WTC11 (cell line): ENCODE measurements around the gene PI4K2A. TPM values are rescaled to one million over a fixed set of nuclear protein-coding genes. Genes with fewer than 3 reads are reported as not detected.
A peak's percentile ranks its signal among the peaks of the same experiment; 100 is the strongest.

Source experiments
- ATAC-seq: fragments of 200-7000 bp; cut with Tn5 transposase; 2 replicates; pipeline ENCODE4 v1.10.0; 2021; ENCODE audit warnings: mild to moderate bottlenecking, moderate library complexity
- CTCF ChIA-PET: fragments of 300-600 bp; sonication (Branson Sonifier 250); formaldehyde crosslinking; loops from one replicate; lab custom pipeline; 2021; ENCODE audit warnings: antibody characterized with exemption; lab: Charles Lee
- POLR2A ChIA-PET: fragments of 350-600 bp; sonication (Branson Sonifier 250); formaldehyde crosslinking; loops from one replicate; lab custom pipeline; 2021; ENCODE audit warnings: antibody characterized with exemption; lab: Charles Lee
- DNase-seq: peaks from one replicate; pipeline ENCODE4 v3.0.0; 2021; ENCODE audit warnings: low spot score
- H3K27ac Mint-ChIP-seq: 2 replicates; pipeline ENCODE4 v1.8.0; 2021; ENCODE audit warnings: mixed read lengths
- H3K27me3 Mint-ChIP-seq: 2 replicates; pipeline ENCODE4 v1.8.0; 2021; ENCODE audit warnings: low read depth, mild to moderate bottlenecking, moderate library complexity, mixed read lengths
- H3K36me3 Mint-ChIP-seq: 2 replicates; pipeline ENCODE4 v1.8.0; 2021; ENCODE audit warnings: mixed read lengths
- H3K4me1 Mint-ChIP-seq: 2 replicates; pipeline ENCODE4 v1.8.0; 2022; ENCODE audit warnings: mixed read lengths
- H3K4me3 Mint-ChIP-seq: 2 replicates; pipeline ENCODE4 v1.8.0; 2021; ENCODE audit warnings: mild to moderate bottlenecking, moderate library complexity, mixed read lengths
- H3K9me3 Mint-ChIP-seq: 2 replicates; pipeline ENCODE4 v1.8.0; 2021; ENCODE audit warnings: mixed read lengths
- E2F5 ChIP-seq: sonication (generic); formaldehyde crosslinking; IDR thresholded peaks from 2 replicates; pipeline ENCODE4 v1.8.1; 2022; ENCODE audit warnings: mild to moderate bottlenecking, moderate library complexity, missing genetic modification reagents
- ELF4 ChIP-seq: sonication (generic); formaldehyde crosslinking; IDR thresholded peaks from 2 replicates; pipeline ENCODE4 v1.8.1; 2022; ENCODE audit warnings: low read depth, mild to moderate bottlenecking, moderate library complexity, missing genetic modification reagents
- FOXK1 ChIP-seq: sonication (generic); formaldehyde crosslinking; IDR thresholded peaks from 2 replicates; pipeline ENCODE4 v1.8.0; 2022; ENCODE audit warnings: mild to moderate bottlenecking, moderate library complexity, missing genetic modification reagents
- FOXP1 ChIP-seq: sonication (generic); formaldehyde crosslinking; IDR thresholded peaks from 2 replicates; pipeline ENCODE4 v1.8.0; 2022; ENCODE audit warnings: missing genetic modification reagents, mild to moderate bottlenecking, moderate library complexity, borderline replicate concordance
- GRHL2 ChIP-seq: fragments of 250-450 bp; sonication (Bioruptor Pico); IDR thresholded peaks from 2 replicates; pipeline ENCODE4 v1.8.0; 2022; ENCODE audit warnings: mild to moderate bottlenecking, moderate library complexity; ENCODE audit not compliant: insufficient replicate concordance, severe bottlenecking
- HMGXB4 ChIP-seq: sonication (generic); formaldehyde crosslinking; IDR thresholded peaks from 2 replicates; pipeline ENCODE4 v1.8.1; 2023; ENCODE audit warnings: mild to moderate bottlenecking, moderate library complexity, missing genetic modification reagents
- KAT7 ChIP-seq: sonication (generic); formaldehyde crosslinking; IDR thresholded peaks from 2 replicates; pipeline ENCODE4 v1.8.1; 2023; ENCODE audit warnings: missing genetic modification reagents, mild to moderate bottlenecking, borderline replicate concordance
- MXD4 ChIP-seq: fragments of 250-450 bp; sonication (Bioruptor Pico); IDR thresholded peaks from 2 replicates; pipeline ENCODE4 v1.8.0; 2021; ENCODE audit warnings: mild to moderate bottlenecking, moderate library complexity, borderline replicate concordance
- NR1H2 ChIP-seq: sonication (generic); formaldehyde crosslinking; IDR thresholded peaks from 2 replicates; pipeline ENCODE4 v1.9.0; 2021; ENCODE audit warnings: mild to moderate bottlenecking, moderate library complexity, missing genetic modification reagents
- OVOL2 ChIP-seq: fragments of 250-450 bp; sonication (Bioruptor Pico); IDR thresholded peaks from 2 replicates; pipeline ENCODE4 v1.9.0; 2021; ENCODE audit warnings: mild to moderate bottlenecking, borderline replicate concordance
- PRRX2 ChIP-seq: fragments of 250-450 bp; sonication (Bioruptor Pico); IDR thresholded peaks from 2 replicates; pipeline ENCODE4 v1.8.0; 2021; ENCODE audit warnings: mild to moderate bottlenecking
- SMAD3 ChIP-seq: sonication (generic); formaldehyde crosslinking; IDR thresholded peaks from 2 replicates; pipeline ENCODE4 v1.8.0; 2022; ENCODE audit warnings: missing genetic modification reagents, mild to moderate bottlenecking, borderline replicate concordance
- SP1 ChIP-seq: sonication (generic); formaldehyde crosslinking; conservative IDR thresholded peaks from 2 replicates; pipeline ENCODE4 v1.8.1; 2022; ENCODE audit warnings: missing genetic modification reagents
- ZBTB43 ChIP-seq: sonication (generic); formaldehyde crosslinking; IDR thresholded peaks from 2 replicates; pipeline ENCODE4 v1.8.1; 2023; ENCODE audit warnings: mild to moderate bottlenecking, missing genetic modification reagents
- ZNF121 ChIP-seq: sonication (generic); formaldehyde crosslinking; IDR thresholded peaks from 2 replicates; pipeline ENCODE4 v1.8.0; 2023; ENCODE audit warnings: missing genetic modification reagents
- ZNF317 ChIP-seq: sonication (generic); formaldehyde crosslinking; IDR thresholded peaks from 2 replicates; pipeline ENCODE4 v1.8.1; 2023; ENCODE audit warnings: low read depth, mild to moderate bottlenecking, moderate library complexity, missing genetic modification reagents, borderline replicate concordance
- ZNF396 ChIP-seq: fragments of 250-450 bp; sonication (Bioruptor Pico); IDR thresholded peaks from 2 replicates; pipeline ENCODE4 v1.8.0; 2021; ENCODE audit warnings: mild to moderate bottlenecking, moderate library complexity, borderline replicate concordance
- total RNA-seq: library from RNA; stranded (reverse); gene quantifications from 3 replicates; pipeline ENCODE4 v1.2.3, GENCODE V29; 2021
- TF ChIP-seq, protein P1 (sequence below): fragments of 250-450 bp; sonication (Bioruptor Pico); IDR thresholded peaks from 2 replicates; pipeline ENCODE4 v1.9.0; 2021; ENCODE audit warnings: moderate library complexity, mild to moderate bottlenecking, inconsistent platforms, borderline replicate concordance
- TF ChIP-seq, protein P2 (sequence below): sonication (generic); formaldehyde crosslinking; IDR thresholded peaks from 2 replicates; pipeline ENCODE4 v1.8.1; 2022; ENCODE audit warnings: low read depth, missing genetic modification reagents, borderline replicate concordance
- TF ChIP-seq, protein P3 (sequence below): fragments of 250-450 bp; sonication (Bioruptor Pico); IDR thresholded peaks from 2 replicates; pipeline ENCODE4 v1.9.0; 2021; ENCODE audit warnings: mild to moderate bottlenecking
- TF ChIP-seq, protein P4 (sequence below): fragments of 200-600 bp; IDR thresholded peaks from 2 replicates; pipeline ENCODE4 v1.8.0; 2022; ENCODE audit warnings: antibody characterized with exemption
- TF ChIP-seq, protein P5 (sequence below): sonication (generic); formaldehyde crosslinking; IDR thresholded peaks from 2 replicates; pipeline ENCODE4 v1.8.0; 2022; ENCODE audit warnings: mild to moderate bottlenecking, missing genetic modification reagents

Gene PI4K2A
- total RNA-seq, 1 experiment from 2014 or later = 19.5 TPM

DNA sequence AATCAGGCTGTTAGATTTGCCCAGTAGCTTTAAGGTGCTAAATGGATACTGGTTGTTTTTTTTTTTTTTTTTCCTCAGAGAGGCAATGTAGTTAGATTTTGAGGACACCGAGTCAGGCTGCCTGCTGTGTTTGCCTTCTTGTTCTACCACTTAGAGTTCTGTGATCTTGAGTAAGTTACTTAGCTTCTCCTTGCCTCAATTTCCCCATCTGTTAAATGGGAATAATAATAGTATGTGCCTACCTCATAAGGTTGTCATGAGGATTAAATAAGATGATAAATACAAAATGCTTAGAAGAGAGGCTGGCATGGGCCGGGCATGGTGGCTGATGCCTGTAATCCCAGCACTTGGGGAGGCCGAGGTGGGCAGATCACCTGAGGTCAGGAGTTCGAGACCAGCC, 21.7 kb upstream of the PI4K2A start:
- no peak overlapping the region for H3K4me3 Mint-ChIP-seq
- DNase-seq = no peak
- TF ChIP-seq ZBTB43 (CRISPR knock-in tag) (no peak), FOXP1 (CRISPR knock-in tag) (no peak), E2F5 (CRISPR knock-in tag) (no peak), ZNF396 (CRISPR knock-in tag) (no peak), KAT7 (CRISPR knock-in tag) (no peak), GRHL2 (CRISPR knock-in tag) (no peak)
- TF ChIP-seq, protein P1, sequence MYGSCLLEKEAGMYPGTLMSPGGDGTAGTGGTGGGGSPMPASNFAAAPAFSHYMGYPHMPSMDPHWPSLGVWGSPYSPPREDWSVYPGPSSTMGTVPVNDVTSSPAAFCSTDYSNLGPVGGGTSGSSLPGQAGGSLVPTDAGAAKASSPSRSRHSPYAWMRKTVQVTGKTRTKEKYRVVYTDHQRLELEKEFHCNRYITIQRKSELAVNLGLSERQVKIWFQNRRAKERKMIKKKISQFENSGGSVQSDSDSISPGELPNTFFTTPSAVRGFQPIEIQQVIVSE (CRISPR knock-in tag) = no peak
- TF ChIP-seq, protein P2, sequence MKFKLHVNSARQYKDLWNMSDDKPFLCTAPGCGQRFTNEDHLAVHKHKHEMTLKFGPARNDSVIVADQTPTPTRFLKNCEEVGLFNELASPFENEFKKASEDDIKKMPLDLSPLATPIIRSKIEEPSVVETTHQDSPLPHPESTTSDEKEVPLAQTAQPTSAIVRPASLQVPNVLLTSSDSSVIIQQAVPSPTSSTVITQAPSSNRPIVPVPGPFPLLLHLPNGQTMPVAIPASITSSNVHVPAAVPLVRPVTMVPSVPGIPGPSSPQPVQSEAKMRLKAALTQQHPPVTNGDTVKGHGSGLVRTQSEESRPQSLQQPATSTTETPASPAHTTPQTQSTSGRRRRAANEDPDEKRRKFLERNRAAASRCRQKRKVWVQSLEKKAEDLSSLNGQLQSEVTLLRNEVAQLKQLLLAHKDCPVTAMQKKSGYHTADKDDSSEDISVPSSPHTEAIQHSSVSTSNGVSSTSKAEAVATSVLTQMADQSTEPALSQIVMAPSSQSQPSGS = no peak
- TF ChIP-seq, protein P3, sequence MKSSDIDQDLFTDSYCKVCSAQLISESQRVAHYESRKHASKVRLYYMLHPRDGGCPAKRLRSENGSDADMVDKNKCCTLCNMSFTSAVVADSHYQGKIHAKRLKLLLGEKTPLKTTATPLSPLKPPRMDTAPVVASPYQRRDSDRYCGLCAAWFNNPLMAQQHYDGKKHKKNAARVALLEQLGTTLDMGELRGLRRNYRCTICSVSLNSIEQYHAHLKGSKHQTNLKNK (CRISPR knock-in tag) = no peak
- TF ChIP-seq, all 79 proteins: peak for 0
- Mint-ChIP-seq H3K4me1 (no peaks in the 10 kb centered on the region), H3K36me3 (no peaks in the 10 kb centered on the region), H3K27me3 (no peaks in the 10 kb centered on the region), H3K9me3 (no peaks in the 10 kb centered on the region), H3K27ac (no peak overlapping the region)
- ChIA-PET POLR2A (no interaction called here), CTCF (interaction anchor here (0.7 kb wide), 1 partner anchor 200 kb away, joined by 4 read pairs; no protein-coding TSS in a partner anchor)
- no peak for ATAC-seq

DNA sequence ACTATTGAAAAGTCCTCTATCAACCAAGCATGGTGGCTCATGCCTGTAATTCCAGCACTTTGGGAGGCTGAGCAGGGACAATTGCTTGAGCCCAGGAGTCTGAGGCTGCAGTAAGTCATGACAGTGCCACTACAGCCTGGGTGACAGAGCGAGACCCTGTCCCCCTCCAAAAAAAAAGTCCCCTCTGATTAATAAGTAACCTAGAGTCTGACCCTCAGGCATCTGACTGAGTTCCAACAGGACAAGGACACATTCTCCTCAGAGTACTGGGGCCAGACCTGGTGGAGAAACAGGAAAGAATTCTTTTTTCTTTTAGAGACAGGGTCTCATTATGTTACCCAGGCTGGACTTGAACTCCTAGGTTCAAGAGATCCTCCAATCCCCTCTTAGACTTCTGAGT, 17.2 kb upstream of the PI4K2A start:
- H3K4me3 Mint-ChIP-seq = no peak overlapping the region
- no peak for ATAC-seq
- no peaks in the 10 kb centered on the region for H3K9me3 Mint-ChIP-seq
- H3K27ac Mint-ChIP-seq = no peak overlapping the region
- no peaks in the 10 kb centered on the region for H3K4me1 Mint-ChIP-seq
- CTCF ChIA-PET = interaction anchor here (1.1 to 2.2 kb wide), 2 partner anchors 11 to 168 kb away, joined by 3 to 7 read pairs; no protein-coding TSS in a partner anchor
- H3K27me3 Mint-ChIP-seq = no peaks in the 10 kb centered on the region
- no peak for DNase-seq
- H3K36me3 Mint-ChIP-seq = no peaks in the 10 kb centered on the region
- TF ChIP-seq OVOL2 (CRISPR knock-in tag) (no peak), HMGXB4 (no peak), SP1 (CRISPR knock-in tag) (no peak), SMAD3 (CRISPR knock-in tag) (no peak), MXD4 (CRISPR knock-in tag) (no peak), NR1H2 (CRISPR knock-in tag) (no peak)
- POLR2A ChIA-PET = no interaction called here

- Mint-ChIP-seq H3K27me3 (no peaks in the 10 kb centered on the region), H3K27ac (peak overlapping the region; percentile 6; the same call in 1 of the 2 replicates), H3K9me3 (no peaks in the 10 kb centered on the region), H3K4me3 (no peak overlapping the region), H3K4me1 (peaks cover 5% of the 10 kb centered on the region; the same call in 1 of the 2 replicates), H3K36me3 (no peaks in the 10 kb centered on the region)
- DNase-seq (no peak), ATAC-seq (no peak)
- ChIA-PET CTCF (interaction anchor here (0.6 to 1.5 kb wide), 2 partner anchors 56 to 380 kb away, joined by 3 to 7 read pairs; partner anchors contain the start of gene ANKRD2), POLR2A (no interaction called here)
- TF ChIP-seq, protein P4, sequence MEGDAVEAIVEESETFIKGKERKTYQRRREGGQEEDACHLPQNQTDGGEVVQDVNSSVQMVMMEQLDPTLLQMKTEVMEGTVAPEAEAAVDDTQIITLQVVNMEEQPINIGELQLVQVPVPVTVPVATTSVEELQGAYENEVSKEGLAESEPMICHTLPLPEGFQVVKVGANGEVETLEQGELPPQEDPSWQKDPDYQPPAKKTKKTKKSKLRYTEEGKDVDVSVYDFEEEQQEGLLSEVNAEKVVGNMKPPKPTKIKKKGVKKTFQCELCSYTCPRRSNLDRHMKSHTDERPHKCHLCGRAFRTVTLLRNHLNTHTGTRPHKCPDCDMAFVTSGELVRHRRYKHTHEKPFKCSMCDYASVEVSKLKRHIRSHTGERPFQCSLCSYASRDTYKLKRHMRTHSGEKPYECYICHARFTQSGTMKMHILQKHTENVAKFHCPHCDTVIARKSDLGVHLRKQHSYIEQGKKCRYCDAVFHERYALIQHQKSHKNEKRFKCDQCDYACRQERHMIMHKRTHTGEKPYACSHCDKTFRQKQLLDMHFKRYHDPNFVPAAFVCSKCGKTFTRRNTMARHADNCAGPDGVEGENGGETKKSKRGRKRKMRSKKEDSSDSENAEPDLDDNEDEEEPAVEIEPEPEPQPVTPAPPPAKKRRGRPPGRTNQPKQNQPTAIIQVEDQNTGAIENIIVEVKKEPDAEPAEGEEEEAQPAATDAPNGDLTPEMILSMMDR = no peak
- TF ChIP-seq ZNF317 (CRISPR knock-in tag) (no peak), FOXK1 (CRISPR knock-in tag) (no peak), PRRX2 (CRISPR knock-in tag) (no peak), ZNF121 (no peak), ELF4 (no peak)
- TF ChIP-seq, protein P5, sequence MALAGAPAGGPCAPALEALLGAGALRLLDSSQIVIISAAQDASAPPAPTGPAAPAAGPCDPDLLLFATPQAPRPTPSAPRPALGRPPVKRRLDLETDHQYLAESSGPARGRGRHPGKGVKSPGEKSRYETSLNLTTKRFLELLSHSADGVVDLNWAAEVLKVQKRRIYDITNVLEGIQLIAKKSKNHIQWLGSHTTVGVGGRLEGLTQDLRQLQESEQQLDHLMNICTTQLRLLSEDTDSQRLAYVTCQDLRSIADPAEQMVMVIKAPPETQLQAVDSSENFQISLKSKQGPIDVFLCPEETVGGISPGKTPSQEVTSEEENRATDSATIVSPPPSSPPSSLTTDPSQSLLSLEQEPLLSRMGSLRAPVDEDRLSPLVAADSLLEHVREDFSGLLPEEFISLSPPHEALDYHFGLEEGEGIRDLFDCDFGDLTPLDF (CRISPR knock-in tag) = no peak
Measured at GRCh38 chr10:97627731-97628130, 12.7 kb upstream of the PI4K2A start.
